Activated CD4-positive, CD25-positive, alpha-beta regulatory T cell treated with anti-CD3 and anti-CD28 coated beads, Interleukin-2, amount 50 U/mL, for 72 hours (primary cell): ENCODE measurements around the gene ADAM12.

ENCODE experiments used
- DNase-seq: peaks from one replicate; pipeline ENCODE4 v3.0.0; 2021

Gene ADAM12

GRCh38 chr10:126133906-126134656 is 254.2 kb downstream of the ADAM12 start:
- no peak for DNase-seq

- DNase-seq: no peak
These were observed 255.1 kb downstream of the ADAM12 start for GRCh38 chr10:126133082-126133620.

DNA sequence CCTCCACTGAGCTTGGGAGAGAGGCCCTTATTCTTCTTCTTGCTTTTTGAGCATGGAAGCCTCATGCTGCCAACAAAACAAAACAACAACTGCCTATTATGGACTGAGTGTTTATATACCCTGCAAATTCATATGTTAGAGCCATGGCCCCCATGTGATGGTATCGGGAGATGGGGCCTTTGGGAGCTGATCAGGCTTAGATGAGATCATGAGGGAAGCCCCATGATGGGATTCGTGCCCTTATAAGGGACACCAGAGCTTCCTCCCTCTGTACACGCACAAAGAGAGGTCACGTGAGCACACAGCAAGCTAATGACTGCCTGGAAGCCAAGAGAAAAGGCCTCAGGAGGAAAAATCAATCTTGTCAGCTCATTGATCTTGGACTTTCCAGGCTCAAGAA is 256.9 kb downstream of the ADAM12 start:
- DNase-seq: no peak

- DNase-seq: no peak
These were observed 258.0 kb downstream of the ADAM12 start for GRCh38 chr10:126130271-126130710.

GRCh38 chr10:126129026-126129425 is 259.3 kb downstream of the ADAM12 start:
- no peak for DNase-seq

DNA sequence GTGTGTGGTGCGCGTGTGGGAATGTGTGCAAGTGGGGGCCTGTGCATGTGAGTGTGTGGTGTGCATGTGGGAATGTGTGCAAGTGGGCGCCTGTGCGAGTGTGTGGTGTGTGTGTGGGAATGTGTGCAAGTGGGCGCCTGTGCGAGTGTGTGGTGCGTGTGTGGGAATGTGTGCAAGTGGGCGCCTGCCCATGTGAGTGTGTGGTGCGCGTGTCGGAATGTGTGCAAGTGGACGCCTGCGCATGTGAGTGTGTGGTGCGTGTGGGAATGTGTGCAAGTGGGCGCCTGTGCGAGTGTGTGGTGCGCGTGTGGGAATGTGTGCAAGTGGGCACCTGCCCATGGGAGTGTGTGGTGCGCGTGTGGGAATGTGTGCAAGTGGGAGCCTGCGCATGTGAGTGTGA is 259.7 kb downstream of the ADAM12 start:
- DNase-seq: no peak

- DNase-seq: no peak
These were observed 260.7 kb downstream of the ADAM12 start for GRCh38 chr10:126127481-126128029.

- no peak for DNase-seq
These were observed 261.4 kb downstream of the ADAM12 start for GRCh38 chr10:126126866-126127265.

DNA sequence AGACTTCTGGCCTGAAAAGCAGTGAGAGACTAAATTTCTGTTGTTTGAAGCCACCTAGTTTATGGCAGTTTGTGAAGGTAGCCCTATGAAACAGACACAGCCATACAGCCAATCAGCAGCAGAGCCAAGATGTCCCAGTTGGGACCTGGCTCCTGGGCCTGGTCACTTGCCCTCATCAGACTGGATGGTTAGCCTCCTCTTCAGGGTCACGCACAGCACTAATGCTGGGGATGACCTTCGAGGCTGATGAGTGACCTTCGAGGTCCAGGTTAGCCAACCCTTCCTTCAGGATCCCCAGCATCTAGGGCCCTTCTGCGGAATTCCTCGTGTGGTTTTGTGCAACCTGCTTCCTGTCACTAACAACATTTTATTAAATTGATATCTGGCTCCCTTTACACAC is 262.3 kb downstream of the ADAM12 start:
- DNase-seq: no peak

- no peak for DNase-seq
These were observed 263.5 kb downstream of the ADAM12 start for GRCh38 chr10:126124668-126125349.

GRCh38 chr10:126124046-126124445 is 264.2 kb downstream of the ADAM12 start:
- no peak for DNase-seq

DNA sequence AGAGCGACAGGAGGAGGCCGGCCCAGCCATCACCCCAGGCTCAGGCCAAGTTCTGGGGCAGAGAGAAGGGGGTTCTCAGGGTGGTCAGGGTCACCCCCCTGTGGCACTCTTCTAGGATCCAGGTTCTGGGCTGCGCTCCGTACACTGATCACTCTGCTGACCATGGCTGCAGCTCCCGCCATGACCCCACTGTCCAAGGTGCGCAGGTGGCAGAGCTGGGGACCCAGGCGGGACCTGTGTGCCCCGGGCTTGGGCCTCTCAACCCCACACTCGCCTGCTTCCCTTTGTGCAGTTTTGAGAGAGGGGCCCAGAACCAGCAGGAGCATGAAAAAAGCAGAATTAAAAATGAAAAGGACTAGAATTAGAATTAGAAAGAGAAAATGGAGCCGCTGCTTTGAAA is 264.8 kb downstream of the ADAM12 start:
- DNase-seq: no peak

DNA sequence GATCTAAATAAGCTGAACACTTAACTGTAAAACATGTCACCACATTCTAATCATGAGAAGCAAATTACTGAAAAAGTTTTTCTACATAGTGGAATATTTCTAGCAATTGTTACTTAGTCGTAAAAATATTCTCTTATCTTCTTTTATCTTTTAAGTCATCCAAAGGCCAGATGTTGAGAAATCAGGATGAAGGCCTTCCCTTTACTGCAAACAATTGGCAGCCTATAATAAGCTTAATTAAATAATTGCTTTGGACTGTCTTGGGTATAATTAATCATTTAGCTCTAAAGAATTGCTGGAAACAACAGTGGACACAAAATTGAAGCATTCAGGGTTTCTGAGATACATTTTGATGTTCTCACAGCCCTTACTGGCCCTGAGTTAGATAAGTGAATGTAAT is 265.4 kb downstream of the ADAM12 start:
- no peak for DNase-seq

DNA sequence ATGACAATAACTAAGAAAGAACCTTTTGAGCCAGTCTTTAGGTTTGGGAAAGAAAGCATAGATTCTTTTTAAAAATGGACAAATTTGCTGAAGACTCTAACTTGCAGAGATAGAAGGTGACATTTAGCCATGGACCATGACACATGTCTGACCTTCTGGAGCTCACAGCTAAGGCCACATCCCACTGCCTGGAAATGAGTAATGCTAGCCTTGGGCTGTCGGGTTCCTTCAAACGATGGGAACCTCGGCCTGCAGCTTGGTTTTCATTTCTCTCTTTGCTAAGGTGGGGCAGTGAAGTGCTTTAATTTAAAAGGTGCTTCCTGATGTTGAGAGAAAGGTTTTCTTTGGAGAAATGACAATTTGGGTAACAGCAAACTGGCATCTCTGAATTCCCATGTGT is 268.7 kb downstream of the ADAM12 start:
- no peak for DNase-seq

- DNase-seq: no peak
These were observed 269.8 kb downstream of the ADAM12 start for GRCh38 chr10:126118476-126118875.

GRCh38 chr10:126117196-126117595 is 271.1 kb downstream of the ADAM12 start:
- no peak for DNase-seq

DNA sequence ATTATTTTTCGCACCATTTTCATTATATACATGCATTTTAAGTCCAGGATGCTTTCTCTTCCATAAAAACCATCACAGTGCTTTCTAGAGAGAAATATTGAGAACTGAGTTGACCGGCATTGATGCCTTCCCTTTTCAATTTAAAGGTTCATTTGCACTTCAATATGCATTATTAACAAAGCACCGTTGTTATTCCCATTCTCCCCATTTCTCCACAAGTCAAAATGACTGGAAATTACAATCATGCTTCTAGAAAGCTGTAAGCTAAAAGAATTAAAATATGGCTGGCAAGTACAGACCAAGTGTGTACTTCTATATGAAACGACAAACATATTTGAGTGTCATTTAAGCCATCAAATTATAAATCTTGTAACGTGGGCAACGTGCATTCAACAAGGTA is 272.4 kb downstream of the ADAM12 start:
- DNase-seq: no peak

GRCh38 chr10:126114884-126115555 is 273.3 kb downstream of the ADAM12 start:
- DNase-seq: no peak

GRCh38 chr10:126111516-126111915 is 276.8 kb downstream of the ADAM12 start:
- DNase-seq: no peak

DNA sequence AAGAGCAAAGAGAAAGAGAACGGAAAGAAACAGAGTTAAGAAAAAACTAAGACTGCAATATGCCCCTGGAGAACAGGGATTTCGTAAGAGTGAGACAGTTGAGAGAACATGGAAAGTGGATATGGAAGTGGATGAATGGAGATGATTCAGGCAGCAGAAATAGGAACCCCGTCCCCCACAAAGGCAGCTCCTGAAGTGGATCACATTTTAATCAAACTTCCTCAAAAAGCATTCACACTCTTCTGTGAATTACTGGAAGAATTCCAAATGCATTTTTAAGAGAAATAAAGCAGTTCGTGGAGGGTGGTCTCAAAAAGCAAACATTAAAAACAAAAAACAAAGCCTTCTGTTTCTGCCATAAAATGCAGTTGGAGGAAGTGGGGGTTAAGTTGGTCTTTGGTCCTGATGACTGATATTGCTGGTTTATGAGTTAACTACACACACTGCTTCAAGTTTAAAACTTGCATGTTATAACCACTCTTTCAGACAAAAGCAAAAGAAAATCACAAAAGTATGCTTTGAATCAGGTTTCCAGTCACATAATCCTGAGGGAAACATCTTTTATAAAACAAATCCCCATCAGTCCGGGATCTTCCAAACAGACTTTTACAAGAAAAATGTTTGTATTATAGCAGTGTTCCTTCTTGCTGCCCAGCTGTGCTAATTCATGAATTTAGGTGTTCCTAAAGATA is 277.6 kb downstream of the ADAM12 start:
- no peak for DNase-seq

DNA sequence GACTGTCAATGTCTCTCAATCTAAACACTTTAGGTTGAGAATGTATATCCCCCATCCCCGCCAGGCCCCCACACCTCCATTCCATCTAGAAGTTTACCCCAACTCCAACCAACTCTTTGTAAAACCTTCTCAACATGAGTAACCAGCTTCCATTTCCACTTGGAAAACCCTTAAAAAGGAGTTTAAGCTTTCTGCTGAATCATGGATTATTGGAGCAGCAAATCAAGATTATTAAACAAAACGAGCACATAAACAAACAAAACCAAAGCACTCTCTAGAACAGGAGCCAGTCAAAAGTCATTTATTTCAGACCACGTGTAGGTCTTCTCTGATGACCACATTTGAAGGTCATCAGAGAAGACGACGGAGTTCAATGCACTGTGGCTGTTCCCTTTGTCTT is 278.4 kb downstream of the ADAM12 start:
- no peak for DNase-seq

DNA sequence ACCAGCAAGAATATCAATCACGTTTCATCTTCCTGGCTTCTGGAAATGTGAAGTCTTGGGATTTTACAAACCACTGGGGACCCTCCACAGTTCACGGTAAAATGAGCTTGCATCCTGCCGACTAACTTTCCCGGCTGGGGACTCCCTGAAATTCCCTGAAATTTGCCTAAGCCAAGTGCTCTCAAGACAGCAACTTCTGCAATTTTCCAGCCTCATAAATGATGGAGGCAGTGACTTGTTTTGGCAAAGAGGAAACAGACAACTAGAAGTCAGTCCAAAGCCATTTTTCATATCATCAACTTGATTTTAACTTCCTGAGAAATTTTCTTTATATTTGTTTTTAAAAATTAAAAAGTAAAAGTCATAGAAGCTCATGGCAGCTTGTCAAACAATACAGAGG is 279.6 kb downstream of the ADAM12 start:
- DNase-seq: no peak

- no peak for DNase-seq
These were observed 283.5 kb downstream of the ADAM12 start for GRCh38 chr10:126104767-126105166.
